Cardiac fibroblast (primary cell): Measurements from ENCODE around the gene BTD.
"Not testable (repeated sequence)": the region's sequence is repeated elsewhere in the genome, so short reads cannot be mapped to it uniquely, and the experiment has no call there.

Source experiments
- DNase-seq, 2 donors: peaks; one replicate each; pipeline versions ENCODE4 v3.0.0 to v3.0.0-alpha.2; 2010; ENCODE audit warnings: low read depth in 2 of 2
- H3K4me3 ChIP-seq, 2 donors: replicated peaks in 1 of 2; 1 replicate in 1 of 2; 2 replicates in 1 of 2; pipeline ENCODE4 v1.5.1; 2011; ENCODE audit warnings: low read depth in 2 of 2, low read length in 2 of 2, mild to moderate bottlenecking in 2 of 2, moderate library complexity in 1 of 2
- TF ChIP-seq, protein P1 (sequence below): IDR thresholded peaks from one replicate; pipeline ENCODE4 v1.5.1; 2011; ENCODE audit warnings: low read depth, mild to moderate bottlenecking, low read length, inconsistent platforms

The BTD gene

DNA sequence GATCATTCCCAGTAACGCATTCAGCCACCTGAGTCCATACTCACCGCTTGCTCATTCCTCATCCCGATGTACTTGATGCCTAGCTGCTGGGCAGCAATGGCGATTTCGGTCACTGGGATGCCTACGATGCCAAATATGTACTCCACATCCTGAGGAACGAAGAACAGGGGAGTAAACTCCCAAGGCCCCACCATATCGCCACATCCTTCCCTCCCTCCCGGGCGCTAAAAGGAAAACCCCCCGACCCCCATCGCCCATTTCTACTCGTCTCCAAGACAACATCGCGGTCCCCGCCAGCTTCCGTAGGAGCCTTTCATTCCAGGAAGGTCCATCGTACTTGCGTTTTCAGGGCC is 523 bp upstream of the BTD start:
- peak overlapping the region; percentile 98 to 100 for H3K4me3 ChIP-seq
- TF ChIP-seq, protein P1, sequence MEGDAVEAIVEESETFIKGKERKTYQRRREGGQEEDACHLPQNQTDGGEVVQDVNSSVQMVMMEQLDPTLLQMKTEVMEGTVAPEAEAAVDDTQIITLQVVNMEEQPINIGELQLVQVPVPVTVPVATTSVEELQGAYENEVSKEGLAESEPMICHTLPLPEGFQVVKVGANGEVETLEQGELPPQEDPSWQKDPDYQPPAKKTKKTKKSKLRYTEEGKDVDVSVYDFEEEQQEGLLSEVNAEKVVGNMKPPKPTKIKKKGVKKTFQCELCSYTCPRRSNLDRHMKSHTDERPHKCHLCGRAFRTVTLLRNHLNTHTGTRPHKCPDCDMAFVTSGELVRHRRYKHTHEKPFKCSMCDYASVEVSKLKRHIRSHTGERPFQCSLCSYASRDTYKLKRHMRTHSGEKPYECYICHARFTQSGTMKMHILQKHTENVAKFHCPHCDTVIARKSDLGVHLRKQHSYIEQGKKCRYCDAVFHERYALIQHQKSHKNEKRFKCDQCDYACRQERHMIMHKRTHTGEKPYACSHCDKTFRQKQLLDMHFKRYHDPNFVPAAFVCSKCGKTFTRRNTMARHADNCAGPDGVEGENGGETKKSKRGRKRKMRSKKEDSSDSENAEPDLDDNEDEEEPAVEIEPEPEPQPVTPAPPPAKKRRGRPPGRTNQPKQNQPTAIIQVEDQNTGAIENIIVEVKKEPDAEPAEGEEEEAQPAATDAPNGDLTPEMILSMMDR, result no peak
- DNase-seq, result no peak

DNA sequence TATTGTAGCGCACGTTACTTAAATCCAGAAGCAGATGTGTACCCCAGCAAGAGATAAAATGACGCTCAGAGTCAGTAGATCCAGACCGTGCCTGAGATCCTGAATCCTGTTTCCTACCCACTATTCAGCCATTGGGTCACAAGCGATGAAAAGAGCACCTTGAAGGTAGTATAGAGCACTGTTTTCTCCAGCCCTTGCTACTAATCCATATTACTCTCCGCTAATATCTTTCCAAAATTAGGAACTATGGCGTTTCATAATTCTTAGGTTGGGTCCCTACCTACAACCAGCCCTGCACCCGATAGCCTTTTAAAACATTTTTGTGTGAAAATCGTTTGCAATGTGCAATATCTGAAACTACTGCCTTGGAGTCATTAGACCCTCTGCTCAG is 596 bp downstream of the BTD start:
- peak overlapping the region; percentile 98 to 100 for H3K4me3 ChIP-seq
- TF ChIP-seq, protein P1, result no peak
- DNase-seq, result no peak

DNA sequence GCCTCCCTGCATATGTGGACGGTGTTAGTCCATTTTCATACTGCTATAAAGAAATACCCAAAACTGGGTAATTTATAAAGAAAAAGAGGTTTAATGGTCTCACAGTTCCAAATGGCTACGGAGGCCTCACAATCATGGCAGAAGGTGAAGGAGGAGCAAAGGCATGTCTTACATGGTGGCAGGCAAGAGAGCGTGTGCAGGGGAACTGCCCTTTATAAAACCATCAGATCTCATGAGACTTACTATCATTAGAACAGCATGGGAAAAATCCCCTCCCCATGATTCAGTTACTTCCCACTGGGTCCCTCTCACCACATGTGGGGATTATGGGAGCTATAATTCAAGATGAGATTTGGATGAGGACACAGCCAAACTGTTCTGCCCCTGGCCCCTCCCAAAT is 1.3 kb downstream of the BTD start:
- peak overlapping the region in 1 of 2 donors; percentile 100 for H3K4me3 ChIP-seq
- not testable (repeated sequence) for DNase-seq

DNA sequence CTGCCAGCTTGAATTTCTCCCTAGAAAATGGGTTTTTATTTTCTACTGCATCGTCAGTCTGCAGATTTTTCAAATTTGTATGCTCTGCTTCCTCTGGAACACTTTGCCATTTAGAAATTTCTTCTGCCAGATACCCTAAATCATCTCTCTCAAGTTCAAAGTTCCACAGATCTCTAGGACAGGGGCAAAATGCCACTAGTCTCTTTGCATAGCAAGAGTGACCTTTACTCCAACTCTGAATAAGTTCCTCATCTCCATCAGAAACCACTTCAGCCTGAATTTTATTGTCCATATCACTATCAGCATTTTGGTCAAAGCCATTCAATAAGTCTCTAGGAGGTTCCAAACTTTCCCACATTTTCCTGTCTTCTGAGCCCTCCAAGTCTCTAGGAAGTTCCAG is 3.0 kb downstream of the BTD start:
- not testable (repeated sequence) for H3K4me3 ChIP-seq, DNase-seq

DNA sequence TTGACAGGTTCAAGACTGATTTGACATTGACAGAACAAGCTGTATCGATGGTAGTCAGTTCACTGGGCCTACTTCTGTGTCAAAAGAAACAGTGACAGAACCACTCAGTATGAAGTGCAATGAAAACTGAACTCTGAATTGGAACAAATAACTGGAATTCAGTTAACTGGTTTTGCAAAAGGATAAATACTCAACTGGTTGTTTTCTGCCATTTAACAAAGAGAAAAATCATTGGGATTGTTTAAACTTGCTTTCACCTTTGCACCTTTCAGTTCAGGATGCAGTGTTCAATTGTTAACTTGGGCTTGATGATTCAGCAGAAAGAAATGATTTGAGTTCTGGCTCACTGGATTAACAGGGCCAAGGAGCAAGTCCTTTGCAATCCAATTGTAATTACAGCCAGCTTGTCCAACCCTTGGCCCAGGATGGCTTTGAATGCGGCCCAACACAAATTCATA is 4.9 kb downstream of the BTD start:
- H3K4me3 ChIP-seq, result no peak overlapping the region
- TF ChIP-seq, protein P1, result no peak
- peak in 1 of 2 donors; percentile 46 for DNase-seq

DNA sequence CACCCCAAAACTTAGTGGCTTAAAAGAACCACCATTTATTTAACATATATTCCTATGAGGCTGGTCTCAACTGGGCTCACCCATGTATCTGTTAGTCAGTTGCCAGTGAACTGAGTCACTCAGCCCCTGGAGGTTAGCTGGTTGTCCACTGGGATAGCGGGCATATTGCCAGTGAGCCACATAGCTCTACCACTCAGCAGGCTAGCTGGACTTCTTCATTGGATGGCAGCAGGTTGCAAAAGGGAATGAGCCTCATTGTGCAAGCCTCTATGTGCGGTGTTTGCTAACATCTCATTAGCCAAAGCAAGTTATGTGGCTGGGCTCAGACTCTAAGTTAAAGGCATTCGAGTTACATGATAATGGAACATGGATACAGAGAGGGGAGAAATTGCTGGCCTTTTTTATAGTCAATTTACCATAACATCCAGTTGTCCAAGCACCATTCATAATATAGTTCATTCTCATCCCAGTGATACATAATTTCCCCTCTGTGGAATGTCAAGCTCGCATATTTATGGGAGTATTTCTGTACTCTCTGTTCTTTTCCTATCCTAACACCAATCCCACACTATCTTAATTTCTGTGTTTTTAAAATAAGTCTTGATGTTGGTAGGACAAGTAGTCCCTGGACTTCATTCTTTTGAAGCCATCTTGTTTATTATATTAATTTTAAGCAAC is 8.7 kb downstream of the BTD start:
- no peak overlapping the region for H3K4me3 ChIP-seq
- TF ChIP-seq, protein P1, result no peak
- peak; percentile 81 to 92 for DNase-seq

DNA sequence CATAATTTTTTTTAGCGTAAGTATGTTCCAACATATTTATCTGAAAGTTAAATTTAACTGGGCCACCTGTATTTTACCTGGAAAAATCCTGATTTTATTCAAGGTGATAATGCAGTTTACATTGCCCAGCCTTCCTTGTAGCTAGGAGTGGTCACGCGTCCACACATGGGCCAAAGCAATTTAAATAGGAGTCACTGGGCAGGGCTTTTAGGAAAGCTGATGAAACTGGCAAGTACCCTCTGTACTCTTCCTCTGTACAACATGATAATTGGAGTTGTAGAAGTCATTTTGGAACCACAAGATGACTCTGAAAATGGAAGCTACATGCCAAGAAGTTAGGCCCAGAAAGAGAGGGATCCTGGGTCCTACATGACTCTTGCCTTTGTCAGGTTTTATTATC is 9.5 kb downstream of the BTD start:
- DNase-seq, result no peak
- TF ChIP-seq, protein P1, result no peak
- no peak overlapping the region for H3K4me3 ChIP-seq

DNA sequence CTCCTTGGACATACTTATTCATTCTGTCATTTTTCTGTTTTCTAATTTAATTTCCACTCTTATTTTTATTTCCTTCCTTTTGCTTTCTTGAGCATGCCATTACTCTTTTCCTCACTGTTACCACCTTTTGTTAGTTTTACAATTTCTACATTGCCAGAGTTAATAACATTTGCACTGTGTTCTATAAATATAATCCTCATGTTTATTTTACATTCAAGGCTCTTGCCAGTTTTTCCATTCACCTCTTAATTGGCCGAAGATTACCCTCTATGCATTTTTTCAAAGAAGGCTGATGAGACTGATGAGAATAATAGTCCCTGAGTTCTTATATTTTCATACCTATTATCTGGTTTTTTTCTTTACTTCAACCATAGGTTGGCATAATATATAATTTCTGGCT is 10.5 kb downstream of the BTD start:
- no peak overlapping the region for H3K4me3 ChIP-seq
- no peak for DNase-seq
- TF ChIP-seq, protein P1, result no peak
